Measurements from ENCODE around the gene KCTD17.

KCTD17 gene

GRCh38 chr22:37039466-37039865 lies 12.1 kb upstream of the KCTD17 start:
- H3K4me1 ChIP-seq (ENCODE audit: control insufficient read depth in 1 of 2, insufficient read depth in 1 of 2, low read depth in 1 of 2, low read length in 1 of 2), result no peaks in the 10 kb centered on the region
- H3K36me3 ChIP-seq, result no peaks in the 10 kb centered on the region
- H3K27me3 ChIP-seq, result peaks cover 5% of the 10 kb centered on the region
- no peak overlapping the region for H3K4me3 ChIP-seq (ENCODE audit: low read depth in 1 of 2, low read length in 1 of 2)
- TF ChIP-seq CTCF (IDR thresholded peaks at IDR 0.05), result no peak
- no peaks in the 10 kb centered on the region for H3K9me3 ChIP-seq
- H3K27ac ChIP-seq, result no peak overlapping the region

GRCh38 chr22:37043209-37043827 lies 8.2 kb upstream of the KCTD17 start:
- Histone ChIP-seq H3K9me3 (no peaks in the 10 kb centered on the region), H3K4me1 (ENCODE audit: control insufficient read depth in 1 of 2, insufficient read depth in 1 of 2, low read depth in 1 of 2, low read length in 1 of 2) (no peaks in the 10 kb centered on the region), H3K36me3 (no peaks in the 10 kb centered on the region), H3K27ac (no peak overlapping the region), H3K27me3 (no peaks in the 10 kb centered on the region), H3K4me3 (ENCODE audit: low read depth in 1 of 2, low read length in 1 of 2) (no peak overlapping the region)
- no peak for TF ChIP-seq CTCF (IDR thresholded peaks at IDR 0.05)

GRCh38 chr22:37043828-37044538 lies 7.6 kb upstream of the KCTD17 start:
- peak; percentile 40 for TF ChIP-seq CTCF (IDR thresholded peaks at IDR 0.05)
- H3K4me1 ChIP-seq (ENCODE audit: control insufficient read depth in 1 of 2, insufficient read depth in 1 of 2, low read depth in 1 of 2, low read length in 1 of 2), result no peaks in the 10 kb centered on the region
- H3K27ac ChIP-seq, result no peak overlapping the region
- H3K4me3 ChIP-seq (ENCODE audit: low read depth in 1 of 2, low read length in 1 of 2), result no peak overlapping the region
- H3K9me3 ChIP-seq, result no peaks in the 10 kb centered on the region
- no peaks in the 10 kb centered on the region for H3K27me3 ChIP-seq
- H3K36me3 ChIP-seq, result no peaks in the 10 kb centered on the region

GRCh38 chr22:37044634-37045625 lies 6.6 kb upstream of the KCTD17 start:
- Histone ChIP-seq H3K36me3 (no peaks in the 10 kb centered on the region), H3K4me3 (ENCODE audit: low read depth in 1 of 2, low read length in 1 of 2) (no peak overlapping the region), H3K4me1 (ENCODE audit: control insufficient read depth in 1 of 2, insufficient read depth in 1 of 2, low read depth in 1 of 2, low read length in 1 of 2) (no peaks in the 10 kb centered on the region), H3K9me3 (no peaks in the 10 kb centered on the region), H3K27ac (no peak overlapping the region), H3K27me3 (peaks cover 6% of the 10 kb centered on the region)
- TF ChIP-seq CTCF (IDR thresholded peaks at IDR 0.05), result no peak

GRCh38 chr22:37045958-37046357 lies 5.6 kb upstream of the KCTD17 start:
- Histone ChIP-seq H3K27me3 (peaks cover 16% of the 10 kb centered on the region), H3K4me3 (ENCODE audit: low read depth in 1 of 2, low read length in 1 of 2) (no peak overlapping the region), H3K36me3 (no peaks in the 10 kb centered on the region), H3K27ac (no peak overlapping the region), H3K4me1 (ENCODE audit: control insufficient read depth in 1 of 2, insufficient read depth in 1 of 2, low read depth in 1 of 2, low read length in 1 of 2) (peaks cover 8% of the 10 kb centered on the region in 2 experiments), H3K9me3 (no peaks in the 10 kb centered on the region)
- TF ChIP-seq CTCF (IDR thresholded peaks at IDR 0.05), result no peak
